Hair follicle dermal papilla cell (primary cell): ENCODE data around the gene C16orf78. TPM values are rescaled to one million over a fixed set of nuclear protein-coding genes. Genes with fewer than 3 reads are reported as not detected.

Experiments
- total RNA-seq: library from RNA; depleted of rRNA; stranded (reverse); fragments of >200 nt; gene quantifications from 2 replicates; pipeline ENCODE4 v1.2.3, GENCODE V29; 2012

The C16orf78 gene, protein sequence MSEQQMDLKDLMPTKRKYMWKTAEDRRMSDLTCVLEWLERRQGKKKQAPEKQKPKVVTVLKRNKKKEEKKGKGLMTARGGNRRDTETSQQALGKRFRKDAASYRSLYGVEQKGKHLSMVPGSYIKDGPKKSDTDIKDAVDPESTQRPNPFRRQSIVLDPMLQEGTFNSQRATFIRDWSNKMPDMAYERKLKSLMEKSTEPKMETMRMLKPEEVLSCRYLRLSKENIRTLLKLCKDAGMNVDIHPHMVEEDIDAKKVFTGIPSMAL
- total RNA-seq = not detected in 2 replicates

DNA sequence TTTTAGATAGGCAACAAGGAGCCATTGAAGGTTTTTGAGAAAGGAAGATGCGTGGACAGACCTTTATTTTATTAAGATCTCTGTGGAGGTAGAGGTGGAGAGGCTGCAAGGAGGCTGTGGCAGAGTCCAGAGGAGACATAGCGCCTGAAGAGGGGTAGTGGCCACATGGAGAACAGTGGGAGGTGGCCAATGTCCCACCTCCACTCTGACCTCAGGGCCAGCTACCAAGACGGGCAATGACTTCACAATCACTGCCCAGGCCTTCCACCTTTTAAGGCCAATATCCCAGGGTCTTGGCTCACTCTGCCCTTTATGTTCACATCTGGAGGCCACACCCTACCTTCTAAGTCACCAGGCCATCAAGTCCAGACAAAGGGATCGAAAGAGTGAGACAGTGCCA, at the start of gene C16orf78:
Gene C16orf78 (plus strand): TSS at position 301 of the 400 bp plus-strand sequence. CDS start 136 bp downstream, outside the sequence.

Other genes starting within 250 kb of the C16orf78 start
- gene CBLN1, start 92.0 kb upstream of the C16orf78 start, total RNA-seq = not detected in 2 replicates